GM23248 (cell line): Measurements from ENCODE around the gene DST.

Source experiments
- EZH2 ChIP-seq: fragments of 200-600 bp; sonication (generic); IDR thresholded peaks from 2 replicates; pipeline ENCODE4 v1.6.1; 2018; ENCODE audit warnings: antibody characterized with exemption, mild to moderate bottlenecking; ENCODE audit not compliant: insufficient read depth, poor library complexity, severe bottlenecking
- EZH2phosphoT487 ChIP-seq: fragments of 200-600 bp; sonication (generic); IDR thresholded peaks from 2 replicates; pipeline ENCODE4 v1.6.1; 2018; ENCODE audit warnings: antibody characterized with exemption, moderate library complexity, mild to moderate bottlenecking, low read depth; ENCODE audit not compliant: insufficient read depth

DNA sequence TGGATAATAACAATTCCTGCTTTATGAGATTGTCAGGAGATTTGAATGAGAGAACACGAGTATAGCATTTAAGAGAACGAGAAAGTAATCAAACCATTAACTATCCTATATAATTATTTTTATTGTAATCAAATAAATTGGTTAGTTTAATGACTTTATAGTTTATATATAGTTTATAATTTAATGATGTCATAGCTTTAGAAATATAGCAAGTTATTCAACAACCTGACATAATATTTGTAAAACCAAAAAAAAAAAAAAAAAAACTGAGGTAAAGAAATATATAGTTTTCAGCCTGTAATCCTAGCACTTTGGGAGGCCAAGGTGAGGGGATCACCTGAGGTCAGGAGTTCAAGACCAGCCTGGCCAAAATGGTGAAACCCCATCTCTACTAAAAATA is 26.4 kb upstream of the DST start:
- TF ChIP-seq EZH2 (no peak), EZH2phosphoT487 (no peak)
